GM12892 (cell line): ENCODE data around the gene RAB11FIP2.

ENCODE experiments used
- DNase-seq: peaks from one replicate; pipeline ENCODE4 v3.0.0; 2011; ENCODE audit not compliant: insufficient read length
- FAIRE-seq: peaks from 2 replicates; lab custom pipeline; 2011; peaks lifted over from hg19 to GRCh38; lab: Jason Lieb, UNC
- POLR2A ChIP-seq: IDR thresholded peaks from 2 replicates; pipeline ENCODE4 v1.6.1; 2011; ENCODE audit warnings: low read depth, low read length, control low read depth
- POLR2AphosphoS5 ChIP-seq: IDR thresholded peaks from 2 replicates; pipeline ENCODE4 v1.6.1; 2011; ENCODE audit warnings: low read depth, low read length, control low read depth
- TAF1 ChIP-seq: IDR thresholded peaks from 2 replicates; pipeline ENCODE4 v1.6.1; 2011; ENCODE audit warnings: low read depth, mild to moderate bottlenecking, control low read depth, low read length, borderline replicate concordance

The RAB11FIP2 gene

DNA sequence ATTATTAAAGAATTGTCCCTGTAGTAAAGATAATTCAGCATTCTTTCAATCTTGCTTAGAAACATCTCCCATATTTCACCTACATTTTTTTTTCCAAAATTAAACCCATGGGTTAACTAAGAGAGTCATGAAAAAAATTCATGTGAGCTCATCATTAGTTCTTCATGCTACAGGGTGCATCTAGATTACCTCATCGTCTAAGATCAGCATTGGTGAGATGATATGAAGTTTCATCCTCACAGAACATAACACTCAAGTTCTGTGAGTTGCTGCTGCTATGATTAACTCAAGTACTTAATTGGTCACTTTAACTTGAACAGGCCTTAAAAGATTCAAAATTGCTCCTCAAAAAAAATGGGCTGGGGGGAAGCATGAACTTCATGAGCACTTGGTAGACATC is 50.0 kb downstream of the RAB11FIP2 start:
- TF ChIP-seq POLR2AphosphoS5 (no peak), TAF1 (no peak), POLR2A (no peak)
- no peak for FAIRE-seq
- no peak for DNase-seq

DNA sequence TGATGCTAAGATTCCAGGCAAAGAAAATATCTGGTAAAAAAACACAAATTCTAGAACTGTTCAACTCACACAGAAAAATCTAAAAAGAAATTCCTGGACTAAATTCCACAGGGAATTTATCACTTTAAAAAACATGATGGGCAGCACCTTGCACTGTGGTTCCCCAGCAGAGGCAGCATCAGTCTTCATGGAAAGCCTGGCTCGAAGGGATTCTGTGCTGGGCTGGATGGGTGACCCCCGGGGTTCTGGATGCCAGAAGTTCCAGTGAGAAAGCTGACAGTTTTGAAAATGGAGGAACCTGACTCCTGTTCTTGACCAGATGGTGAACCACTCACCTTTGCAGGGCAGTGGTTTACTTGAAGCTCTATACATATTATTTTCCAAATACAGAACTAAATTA is 52.0 kb downstream of the RAB11FIP2 start:
- no peak for DNase-seq
- no peak for FAIRE-seq
- TF ChIP-seq TAF1 (no peak), POLR2A (no peak), POLR2AphosphoS5 (no peak)

DNA sequence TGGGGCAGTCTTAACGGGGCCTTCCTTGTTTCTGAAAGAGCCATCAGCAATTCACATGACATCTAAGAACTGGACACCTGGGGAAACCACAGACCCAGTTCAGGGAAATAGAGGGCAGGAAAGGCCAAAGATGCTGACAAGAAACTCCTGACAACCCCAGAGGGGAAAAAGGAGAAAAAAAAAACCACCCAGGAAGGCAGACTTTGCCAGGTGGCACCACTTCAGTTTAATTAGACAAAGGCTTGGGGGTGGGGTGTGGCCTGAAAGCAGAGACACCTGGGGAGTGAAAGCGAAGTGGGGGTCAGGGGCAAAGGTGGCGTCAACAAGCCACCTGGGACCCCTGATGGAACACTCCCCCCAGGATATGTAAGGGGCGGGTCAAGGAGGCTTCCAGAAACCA is 53.6 kb downstream of the RAB11FIP2 start:
- DNase-seq (no peak), FAIRE-seq (no peak)
- TF ChIP-seq POLR2A (no peak), POLR2AphosphoS5 (no peak), TAF1 (no peak)

DNA sequence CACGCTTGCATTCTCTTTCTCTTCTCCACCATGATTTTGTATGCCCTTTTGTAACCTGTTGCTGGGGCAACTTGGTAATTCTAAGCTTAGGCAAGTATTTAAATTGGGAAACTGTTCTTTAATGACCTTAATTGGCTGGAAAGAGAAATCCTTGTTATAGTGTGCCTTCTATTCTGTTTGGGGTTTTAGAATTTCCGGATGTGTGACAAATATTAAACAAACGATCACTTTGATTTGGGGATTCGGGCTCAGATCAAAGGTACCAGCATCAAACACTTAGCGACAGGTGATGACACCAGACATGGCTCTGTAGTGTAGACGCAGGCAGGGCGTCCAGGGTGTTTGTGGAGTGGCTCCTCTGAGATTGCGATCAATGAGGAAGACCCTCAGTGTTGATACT is 55.0 kb downstream of the RAB11FIP2 start:
- TF ChIP-seq POLR2AphosphoS5 (no peak), TAF1 (no peak), POLR2A (no peak)
- DNase-seq, result no peak
- no peak for FAIRE-seq

DNA sequence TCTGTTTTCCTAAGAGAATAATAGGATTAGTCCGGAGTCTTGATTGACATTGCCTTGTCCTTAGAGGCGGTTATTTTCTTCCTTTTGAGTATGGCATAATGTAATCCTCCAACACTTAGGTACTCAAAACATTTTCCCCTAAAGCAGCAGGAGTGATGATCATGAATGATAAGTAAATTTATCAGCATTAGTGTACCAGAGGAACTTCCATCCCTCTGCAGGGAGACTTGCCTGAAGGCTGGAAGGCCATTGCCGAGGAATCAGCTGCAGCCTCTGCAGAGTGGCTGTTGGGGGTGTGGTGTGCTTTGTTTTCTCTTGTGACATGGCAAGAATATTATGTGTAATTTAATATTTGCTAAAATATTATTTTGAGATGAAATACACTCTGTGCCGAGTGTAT is 56.8 kb downstream of the RAB11FIP2 start:
- FAIRE-seq (no peak), DNase-seq (no peak)
- TF ChIP-seq POLR2A (no peak), TAF1 (no peak), POLR2AphosphoS5 (no peak)

DNA sequence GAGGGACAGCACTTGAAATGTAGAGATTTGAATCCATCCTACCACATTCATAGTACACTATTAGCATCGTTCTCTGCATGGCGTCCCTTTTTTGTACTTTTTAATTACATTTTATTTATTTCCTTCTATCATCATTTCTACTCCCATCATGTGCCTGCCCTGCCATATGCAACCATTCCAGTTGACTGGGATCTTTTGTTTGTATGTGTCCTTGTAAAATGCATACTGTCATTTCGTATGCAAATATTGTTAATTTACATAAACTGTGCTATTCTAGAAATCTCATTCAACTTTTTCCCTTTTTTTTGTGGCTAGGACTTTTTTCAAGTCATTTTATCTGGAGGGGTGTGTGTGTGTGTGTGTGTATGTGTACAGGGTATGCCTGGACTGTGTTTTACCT is 57.9 kb downstream of the RAB11FIP2 start:
- FAIRE-seq, result no peak
- TF ChIP-seq POLR2A (no peak), POLR2AphosphoS5 (no peak), TAF1 (no peak)
- no peak for DNase-seq

DNA sequence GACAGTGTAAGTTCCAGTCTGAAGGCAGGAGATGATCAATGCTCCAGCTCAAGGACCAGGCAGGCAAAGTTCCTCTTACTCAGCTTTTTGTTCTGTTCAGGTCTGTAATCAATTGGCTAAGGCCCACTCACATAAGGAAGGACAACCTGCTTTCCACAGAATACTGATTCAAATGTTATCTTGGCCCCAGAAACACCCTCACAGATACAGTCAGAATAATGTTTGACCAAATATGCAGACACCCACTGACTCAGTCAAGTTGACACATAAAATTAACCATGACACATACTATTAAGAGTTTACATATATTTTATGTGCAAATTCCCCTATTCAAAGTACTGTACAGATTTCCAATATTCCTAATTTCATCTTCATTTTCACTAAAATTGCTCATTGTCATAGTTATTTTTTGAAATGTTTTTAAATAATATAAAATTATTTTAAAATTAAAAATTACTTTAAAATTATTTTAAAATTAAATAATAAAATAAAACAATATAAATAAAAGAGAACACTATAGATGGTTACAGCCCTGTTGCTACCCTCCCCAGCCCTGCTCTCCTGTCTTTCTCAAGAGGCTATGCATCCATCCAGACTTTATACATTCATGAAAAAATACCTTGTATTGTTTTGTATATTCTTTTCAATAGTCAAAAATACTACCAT is 59.4 kb downstream of the RAB11FIP2 start:
- FAIRE-seq (no peak), DNase-seq (no peak)
- no peak for TF ChIP-seq POLR2A

DNA sequence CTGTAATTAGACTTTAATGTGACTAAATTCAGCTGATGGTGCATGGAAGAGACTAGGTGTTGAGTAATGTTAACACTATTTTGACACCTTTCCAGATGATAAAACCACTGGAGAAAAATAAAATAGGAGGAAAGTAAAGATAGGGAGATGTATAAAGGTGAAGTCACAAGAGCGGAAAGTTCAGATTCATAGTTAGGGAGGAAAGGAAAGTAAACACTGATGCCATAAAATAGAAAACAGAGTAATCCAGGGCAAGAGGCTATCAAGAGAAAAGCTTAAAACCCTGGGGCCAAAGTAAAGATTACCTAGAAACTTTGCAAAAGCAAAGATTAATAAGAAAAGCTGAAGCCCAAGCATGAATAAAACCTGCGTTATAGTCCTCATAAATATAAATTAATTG is 62.8 kb downstream of the RAB11FIP2 start:
- no peak for FAIRE-seq

DNA sequence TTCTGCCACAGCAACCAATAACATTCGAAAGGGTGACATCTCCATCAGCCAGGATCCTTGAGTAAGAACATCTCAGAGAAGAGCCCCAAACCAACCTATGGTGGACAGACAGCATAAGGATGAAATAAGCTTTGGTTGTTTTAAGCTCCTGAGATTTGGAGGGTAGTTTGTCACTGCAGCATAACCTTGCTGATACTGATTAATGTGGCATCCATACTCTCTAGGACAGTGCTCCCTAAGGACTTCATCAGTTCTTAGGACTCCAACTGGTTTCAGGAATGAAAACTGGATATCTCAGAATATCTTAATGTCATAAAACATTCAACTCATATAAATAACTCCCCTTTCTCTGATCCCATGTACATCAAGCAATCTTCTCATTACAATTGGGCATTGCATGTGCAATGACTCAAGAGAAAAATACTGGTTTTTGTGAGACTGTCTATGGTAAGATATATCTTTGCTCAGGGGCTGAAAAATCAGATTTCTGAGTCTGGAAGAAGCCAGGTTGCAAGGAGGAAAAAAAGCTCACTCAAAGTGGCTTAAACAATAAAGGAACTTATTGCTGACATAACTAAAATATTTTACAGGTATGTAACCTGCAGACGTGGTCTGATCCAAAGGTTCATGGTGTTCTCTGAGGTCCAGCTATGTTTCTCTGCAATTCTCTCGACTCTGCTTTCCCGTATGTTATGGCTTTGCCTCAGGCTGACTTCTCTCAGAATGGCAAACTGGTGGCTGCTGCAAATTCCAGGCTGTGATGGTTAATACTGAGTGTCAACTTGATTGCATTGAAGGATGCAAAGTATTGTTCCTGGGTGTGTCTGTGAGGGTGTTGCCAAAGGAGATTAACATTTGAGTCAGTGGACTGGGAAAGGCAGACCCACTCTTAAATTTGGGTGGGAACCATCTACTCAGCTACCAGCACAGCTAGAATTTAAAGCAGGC is 65.7 kb downstream of the RAB11FIP2 start:
- DNase-seq (no peak), FAIRE-seq (no peak)
- no peak for TF ChIP-seq POLR2AphosphoS5
- TF ChIP-seq POLR2A, result no peak
- no peak for TF ChIP-seq TAF1

More for the DNA sequence above, 62.8 kb downstream of the RAB11FIP2 start:
- DNase-seq, result no peak
- TF ChIP-seq POLR2A (no peak), TAF1 (no peak), POLR2AphosphoS5 (no peak)

DNA sequence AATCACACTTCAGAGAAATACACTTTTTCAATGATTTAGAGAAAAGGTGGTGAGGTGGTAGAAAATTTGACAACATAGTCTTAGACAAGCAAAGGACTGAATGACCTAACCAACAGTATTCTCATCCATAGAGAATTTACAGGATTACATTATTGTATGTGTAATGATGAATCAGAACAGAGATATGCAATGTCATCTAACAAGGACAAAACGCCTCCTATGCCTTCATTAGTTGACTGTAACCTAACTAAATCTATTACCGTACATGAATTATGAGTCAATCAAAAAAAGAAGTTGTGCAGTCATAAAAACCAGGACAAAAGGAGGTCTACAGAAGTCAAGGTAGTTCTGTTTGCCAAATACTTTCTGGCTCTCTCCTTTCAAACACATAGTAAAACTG is 66.5 kb downstream of the RAB11FIP2 start:
- FAIRE-seq (no peak), DNase-seq (no peak)
- no peak for TF ChIP-seq TAF1
- no peak for TF ChIP-seq POLR2AphosphoS5
- TF ChIP-seq POLR2A, result no peak

DNA sequence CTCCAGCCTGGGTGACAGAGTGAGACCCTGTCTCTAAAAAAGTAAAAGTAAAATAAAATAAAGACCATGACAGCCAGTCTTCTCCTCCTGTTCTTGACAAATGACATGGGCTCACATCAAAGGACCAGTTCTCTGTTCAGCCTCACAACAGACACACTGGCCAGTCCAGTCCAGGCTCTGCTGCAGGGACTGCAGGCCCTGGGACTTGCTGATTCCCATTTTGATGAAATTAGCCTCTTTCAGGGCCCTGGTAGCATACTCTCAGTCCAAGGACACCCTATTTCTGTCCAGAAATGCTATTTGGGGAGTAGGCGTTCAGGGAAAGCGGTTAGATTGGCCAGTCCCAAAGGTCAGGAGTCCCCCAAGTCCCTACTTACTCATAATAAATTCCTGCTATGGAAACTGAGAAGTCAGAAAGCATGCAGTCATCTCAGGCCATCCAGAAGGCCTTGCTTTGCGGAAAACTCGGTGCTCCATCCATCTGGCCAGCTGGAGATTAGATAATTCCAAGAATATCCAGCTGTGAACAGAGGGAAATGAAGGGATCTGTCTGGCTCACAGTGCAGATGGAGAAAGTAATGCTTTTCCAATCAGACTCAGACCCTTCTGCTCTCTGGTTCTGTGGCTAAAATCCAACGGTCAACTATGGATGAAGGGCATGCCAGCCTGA is 74.4 kb downstream of the RAB11FIP2 start:
- TF ChIP-seq POLR2A (no peak), POLR2AphosphoS5 (no peak), TAF1 (no peak)
- FAIRE-seq (no peak), DNase-seq (no peak)

DNA sequence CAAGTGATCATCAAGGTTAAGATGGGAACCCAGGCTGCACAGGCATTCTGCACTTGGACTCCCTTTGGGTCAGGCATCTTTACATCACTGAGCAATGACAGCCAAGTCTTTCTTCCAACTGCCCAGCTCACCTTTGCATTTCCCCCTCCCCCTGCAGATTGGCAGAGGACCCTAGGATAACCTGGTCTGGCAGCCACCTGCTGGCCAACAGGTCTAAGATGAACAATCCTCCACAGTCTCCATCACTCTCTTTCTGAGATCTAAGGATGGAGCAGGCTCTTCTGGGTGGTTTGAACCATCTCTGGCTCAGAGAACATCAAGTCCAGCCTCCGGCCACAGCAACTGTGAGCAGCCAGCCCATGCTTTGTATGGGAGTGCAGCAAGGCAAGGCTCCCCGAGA is 75.8 kb downstream of the RAB11FIP2 start:
- FAIRE-seq, result no peak
- no peak for DNase-seq
- TF ChIP-seq POLR2A (no peak), TAF1 (no peak), POLR2AphosphoS5 (no peak)
